HCT116 (cell line): ENCODE data around the gene DNMT3A. TPM values are rescaled to one million over a fixed set of nuclear protein-coding genes. Genes with fewer than 3 reads are reported as not detected.

Source experiments
- ATAC-seq: fragments of 200-7000 bp; cut with Tn5 transposase; 2 replicates; pipeline ENCODE4 v1.9.1; 2020; ENCODE audit warnings: mild to moderate bottlenecking, moderate library complexity
- BruUV-seq: library from RNA; stranded (reverse); fragments of 400-500 nt; replicated peaks from 2 replicates; lab custom pipeline; 2021; lab: Mats Ljungman, UMichigan
- CTCF ChIA-PET: fragments of 300-600 bp; sonication (Branson Sonifier 250); formaldehyde crosslinking; loops from one replicate; lab custom pipeline; 2021; ENCODE audit warnings: antibody characterized with exemption; lab: Charles Lee
- POLR2A ChIA-PET: fragments of 300-600, 350-600 bp; sonication (Branson Sonifier 250); formaldehyde crosslinking; loops from one replicate; lab custom pipeline; 2021; ENCODE audit warnings: antibody characterized with exemption; lab: Charles Lee
- RAD21 ChIA-PET, 2 experiments: fragments of 300-600 bp; sonication (Branson Sonifier 250); formaldehyde crosslinking; loops; one replicate each; lab custom pipeline; 2023; ENCODE audit warnings: low total read pairs in 2 of 2; ENCODE audit not compliant: uncharacterized antibody in 2 of 2, unreplicated experiment in 2 of 2, low non-redundant PET in 1 of 2; lab: Charles Lee
- DNase-seq: peaks from one replicate; pipeline ENCODE4 v3.0.0-alpha.2; 2010; ENCODE audit warnings: low read depth, low spot score
- H2AFZ ChIP-seq: fragments of 200-600 bp; shearing (Covaris generic), sonication (generic); 2 replicates; pipeline ENCODE4 v1.6.1; 2017; ENCODE audit warnings: low read depth, mixed run types, mixed read lengths, antibody characterized with exemption, low read length; ENCODE audit not compliant: poor library complexity, severe bottlenecking
- H3K27ac ChIP-seq: 2 replicates; pipeline ENCODE4 v1.5.1; 2012; ENCODE audit warnings: low read depth, low read length
- H3K27me3 ChIP-seq: fragments of 200-600 bp; sonication (generic); 2 replicates; pipeline ENCODE4 v1.6.1; 2016; ENCODE audit warnings: mixed run types, low read length, mixed read lengths; ENCODE audit not compliant: insufficient read depth
- H3K36me3 ChIP-seq, 2 experiments: fragments of 200-500 bp in 1 of 2; fragments of 200-600 bp in 1 of 2; sonication (Bioruptor generic) in 1 of 2; sonication (generic) in 1 of 2; 2 replicates each; pipeline versions ENCODE4 v1.5.1 to v1.6.1; 2014 to 2016; ENCODE audit warnings: low read length in 2 of 2, inconsistent platforms in 1 of 2, mixed read lengths in 1 of 2, mixed run types in 1 of 2; ENCODE audit not compliant: insufficient read depth in 2 of 2, control insufficient read depth in 1 of 2
- H3K4me1 ChIP-seq, 2 experiments: fragments of 200-600 bp in 1 of 2; sonication (generic) in 1 of 2; 2 replicates each; pipeline versions ENCODE4 v1.5.1 to v1.6.1; 2012 to 2017; ENCODE audit warnings: low read length in 2 of 2, inconsistent platforms in 1 of 2, mild to moderate bottlenecking in 1 of 2, mixed read lengths in 1 of 2, mixed run types in 1 of 2, moderate library complexity in 1 of 2; ENCODE audit not compliant: insufficient read depth in 2 of 2, control insufficient read depth in 1 of 2
- H3K4me2 ChIP-seq: fragments of 200-600 bp; sonication (generic); 2 replicates; pipeline ENCODE4 v1.6.1; 2017; ENCODE audit warnings: mixed run types, low read length, mixed read lengths
- H3K4me3 ChIP-seq, 2 experiments: fragments of 200-600 bp in 1 of 2; sonication (generic) in 1 of 2; replicated peaks in 1 of 2; 2 replicates each; pipeline ENCODE4 v1.5.1; 2011 to 2016; ENCODE audit warnings: low read length in 2 of 2, control low read depth in 1 of 2, low read depth in 1 of 2, mild to moderate bottlenecking in 1 of 2, mixed read lengths in 1 of 2, mixed run types in 1 of 2
- H3K79me2 ChIP-seq: fragments of 200-600 bp; sonication (generic); 2 replicates; pipeline ENCODE4 v1.6.1; 2017; ENCODE audit warnings: mild to moderate bottlenecking, mixed run types, low read length, moderate library complexity, mixed read lengths; ENCODE audit not compliant: insufficient read depth
- H3K9ac ChIP-seq: fragments of 200-600 bp; sonication (generic); 2 replicates; pipeline ENCODE4 v1.6.1; 2016; ENCODE audit warnings: low read length, mixed read lengths
- H3K9me2 ChIP-seq: fragments of 200-600 bp; sonication (generic), shearing (Covaris generic); 2 replicates; pipeline ENCODE4 v1.6.1; 2017; ENCODE audit warnings: mixed run types, mild to moderate bottlenecking, moderate library complexity; ENCODE audit not compliant: insufficient read depth
- H3K9me3 ChIP-seq, 2 experiments: fragments of 200-500 bp in 1 of 2; fragments of 200-600 bp in 1 of 2; sonication (Bioruptor generic) in 1 of 2; sonication (generic) in 1 of 2; 2 replicates each; pipeline ENCODE4 v1.6.1; 2014 to 2017; ENCODE audit warnings: low read length in 2 of 2, mixed read lengths in 2 of 2, inconsistent platforms in 1 of 2, low read depth in 1 of 2, mild to moderate bottlenecking in 1 of 2, mixed run types in 1 of 2, moderate library complexity in 1 of 2; ENCODE audit not compliant: control insufficient read depth in 1 of 2, insufficient read depth in 1 of 2
- H4K20me1 ChIP-seq: fragments of 200-600 bp; sonication (generic), shearing (Covaris generic); 2 replicates; pipeline ENCODE4 v1.6.1; 2017; ENCODE audit warnings: mixed run types, mild to moderate bottlenecking, moderate library complexity; ENCODE audit not compliant: insufficient read depth
- ATF3 ChIP-seq: IDR thresholded peaks from 2 replicates; pipeline ENCODE4 v1.6.1; 2012
- CBX3 ChIP-seq: IDR thresholded peaks from 2 replicates; pipeline ENCODE4 v1.6.1; 2012; ENCODE audit warnings: low read depth
- CEBPB ChIP-seq: IDR thresholded peaks from 2 replicates; pipeline ENCODE4 v1.6.1; 2012; ENCODE audit warnings: low read depth
- EGR1 ChIP-seq: IDR thresholded peaks from 2 replicates; pipeline ENCODE4 v1.6.1; 2012; ENCODE audit warnings: low read depth
- ELF1 ChIP-seq: IDR thresholded peaks from 2 replicates; pipeline ENCODE4 v1.6.1; 2012; ENCODE audit warnings: low read depth, borderline replicate concordance
- EZH2phosphoT487 ChIP-seq: fragments of 200-600 bp; IDR thresholded peaks from 2 replicates; pipeline ENCODE4 v1.6.1; 2018; ENCODE audit warnings: antibody characterized with exemption, borderline replicate concordance
- FOSL1 ChIP-seq: IDR thresholded peaks from 2 replicates; pipeline ENCODE4 v1.6.1; 2012; ENCODE audit warnings: low read depth
- POLR2A ChIP-seq: IDR thresholded peaks from 2 replicates; pipeline ENCODE4 v1.7.0; 2011; ENCODE audit warnings: borderline replicate concordance; ENCODE audit not compliant: insufficient read depth, insufficient read length; ENCODE audit errors: extremely low read depth
- POLR2AphosphoS5 ChIP-seq: IDR thresholded peaks from 2 replicates; pipeline ENCODE4 v1.6.1; 2011; ENCODE audit warnings: mild to moderate bottlenecking, low read depth, low read length, moderate library complexity
- RAD21 ChIP-seq: IDR thresholded peaks from 2 replicates; pipeline ENCODE4 v1.6.1; 2012; ENCODE audit warnings: low read depth, mild to moderate bottlenecking
- REST ChIP-seq: IDR thresholded peaks from 2 replicates; pipeline ENCODE4 v1.6.1; 2012; ENCODE audit warnings: low read depth
- SIN3A ChIP-seq: IDR thresholded peaks from 2 replicates; pipeline ENCODE4 v1.6.1; 2012; ENCODE audit warnings: low read depth
- SP1 ChIP-seq: IDR thresholded peaks from 2 replicates; pipeline ENCODE4 v1.6.1; 2012; ENCODE audit warnings: low read depth
- SRF ChIP-seq: IDR thresholded peaks from 2 replicates; pipeline ENCODE4 v1.6.1; 2012; ENCODE audit warnings: low read depth
- TCF7L2 ChIP-seq: IDR thresholded peaks from 2 replicates; pipeline ENCODE4 v1.7.0; 2011; ENCODE audit warnings: borderline replicate concordance, inconsistent platforms; ENCODE audit not compliant: insufficient read depth, insufficient read length; ENCODE audit errors: extremely low read depth
- YY1 ChIP-seq: IDR thresholded peaks from 2 replicates; pipeline ENCODE4 v1.6.1; 2011; ENCODE audit warnings: low read length, low read depth, moderate library complexity, mild to moderate bottlenecking; ENCODE audit not compliant: insufficient replicate concordance; ENCODE audit errors: extremely low read depth
- ZBTB33 ChIP-seq: IDR thresholded peaks from 2 replicates; pipeline ENCODE4 v1.6.1; 2011; ENCODE audit warnings: mild to moderate bottlenecking, low read length, moderate library complexity; ENCODE audit not compliant: insufficient replicate concordance; ENCODE audit errors: extremely low read depth
- ZFX ChIP-seq: fragments of 450-650 bp; IDR thresholded peaks from 2 replicates; pipeline ENCODE4 v1.6.1; 2017
- intact Hi-C: fragments of 100-400 bp; cut with micrococcal nuclease; formaldehyde crosslinking; loops from 2 replicates; pipeline ENCODE4 v1.10.0; 2022
- total RNA-seq: library from RNA; stranded (reverse); gene quantifications from one replicate; pipeline ENCODE4 v1.2.1, GENCODE V29; 2021; ENCODE audit not compliant: unreplicated experiment

The DNMT3A gene
- total RNA-seq, 1 experiment from 2014 or later: 14.3 TPM

- Histone ChIP-seq H4K20me1 (no peaks in the 10 kb centered on the region; the same call in 1 of the 2 replicates), H3K4me1 (no peaks in the 10 kb centered on the region), H2AFZ (no peak overlapping the region), H3K9ac (no peak overlapping the region), H3K27ac (no peak overlapping the region), H3K79me2 (no peaks in the 10 kb centered on the region), H3K4me2 (no peak overlapping the region), H3K9me3 (no peaks in the 10 kb centered on the region), H3K27me3 (no peaks in the 10 kb centered on the region), H3K4me3 (no peak overlapping the region), H3K36me3 (peaks cover 0 to 2% of the 10 kb centered on the region in 2 experiments; a peak in 1 of 4 replicates), H3K9me2 (no peaks in the 10 kb centered on the region)
- TF ChIP-seq ELF1 (no peak), YY1 (no peak), EGR1 (no peak), TCF7L2 (no peak), REST (no peak), CEBPB (no peak), SRF (no peak), FOSL1 (no peak), ZBTB33 (no peak), POLR2A (no peak), ATF3 (no peak), CBX3 (no peak), SP1 (no peak), POLR2AphosphoS5 (no peak), RAD21 (no peak), ZFX (no peak), EZH2phosphoT487 (no peak), SIN3A (no peak)
- DNase-seq: no peak
- BruUV-seq: no TSS peak
- CTCF ChIA-PET: no interaction called here
- POLR2A ChIA-PET: no interaction called here
- RAD21 ChIA-PET: no interaction called here
- ATAC-seq: no peak
- intact Hi-C loops: no loop called here
Observed at GRCh38 chr2:25269233-25269632, 72.5 kb downstream of the DNMT3A start.
